GM23338 (cell line): ENCODE data around the gene LRMDA. TPM values are rescaled to one million over a fixed set of nuclear protein-coding genes. Genes with fewer than 3 reads are reported as not detected.

Source experiments
- ATAC-seq: fragments of 200-7000 bp; cut with Tn5 transposase; 3 replicates; pipeline ENCODE4 v1.9.1; 2020
- DNase-seq: peaks from one replicate; pipeline ENCODE4 v3.0.0-alpha.2; 2015; ENCODE audit warnings: low spot score
- H2AFZ ChIP-seq: fragments of 200-600 bp; sonication (generic); 2 replicates; pipeline ENCODE4 v1.8.0; 2016; ENCODE audit warnings: antibody characterized with exemption, mild to moderate bottlenecking, moderate library complexity
- H3F3A ChIP-seq: fragments of 200-600 bp; sonication (generic); replicated peaks from 2 replicates; pipeline ENCODE4 v1.8.0; 2017; ENCODE audit warnings: antibody characterized with exemption, mixed run types, low read depth
- H3K27ac ChIP-seq: fragments of 200-600 bp; sonication (generic); 2 replicates; pipeline ENCODE4 v1.6.1; 2016; ENCODE audit warnings: low read depth
- H3K27me3 ChIP-seq: fragments of 200-600 bp; sonication (generic); 2 replicates; pipeline ENCODE4 v1.8.0; 2016; ENCODE audit warnings: mild to moderate bottlenecking, mixed run types, moderate library complexity; ENCODE audit not compliant: insufficient read depth
- H3K36me3 ChIP-seq: fragments of 200-600 bp; sonication (generic); 2 replicates; pipeline ENCODE4 v1.8.0; 2016; ENCODE audit warnings: mild to moderate bottlenecking; ENCODE audit not compliant: insufficient read depth
- H3K4me1 ChIP-seq: fragments of 200-600 bp; sonication (generic); 2 replicates; pipeline ENCODE4 v1.8.0; 2016; ENCODE audit warnings: mild to moderate bottlenecking, moderate library complexity; ENCODE audit not compliant: insufficient read depth
- H3K4me2 ChIP-seq: fragments of 200-600 bp; sonication (generic); 2 replicates; pipeline ENCODE4 v1.7.1; 2017; ENCODE audit warnings: mixed run types
- H3K4me3 ChIP-seq: fragments of 200-600 bp; sonication (generic); 2 replicates; pipeline ENCODE4 v1.6.1; 2016; ENCODE audit warnings: mixed run types
- H3K79me2 ChIP-seq: fragments of 200-600 bp; sonication (generic); replicated peaks from 2 replicates; pipeline ENCODE4 v1.8.0; 2017; ENCODE audit warnings: mild to moderate bottlenecking; ENCODE audit not compliant: insufficient read depth
- H3K9me2 ChIP-seq: fragments of 200-600 bp; sonication (generic); 2 replicates; pipeline ENCODE4 v1.8.0; 2017; ENCODE audit not compliant: insufficient read depth
- H4K20me1 ChIP-seq: fragments of 200-600 bp; sonication (generic); replicated peaks from 2 replicates; pipeline ENCODE4 v1.8.0; 2017; ENCODE audit warnings: mild to moderate bottlenecking; ENCODE audit not compliant: insufficient read depth
- H3K27ac Mint-ChIP-seq: 2 replicates; pipeline ENCODE4 v1.8.0; 2020; ENCODE audit warnings: inconsistent platforms, mild to moderate bottlenecking, moderate library complexity, mixed read lengths
- H3K27me3 Mint-ChIP-seq: 3 replicates; pipeline ENCODE4 v1.8.0; 2022; ENCODE audit warnings: low read depth, mild to moderate bottlenecking, moderate library complexity, mixed read lengths, inconsistent platforms; ENCODE audit not compliant: insufficient read depth, poor library complexity
- H3K36me3 Mint-ChIP-seq: 3 replicates; pipeline ENCODE4 v1.8.0; 2021; ENCODE audit warnings: low read depth, mild to moderate bottlenecking, inconsistent platforms, moderate library complexity, mixed read lengths
- H3K4me1 Mint-ChIP-seq: 3 replicates; pipeline ENCODE4 v1.8.0; 2020; ENCODE audit warnings: mild to moderate bottlenecking, inconsistent platforms, mixed read lengths
- H3K4me3 Mint-ChIP-seq: 3 replicates; pipeline ENCODE4 v1.8.0; 2021; ENCODE audit warnings: moderate library complexity, mild to moderate bottlenecking, inconsistent platforms, mixed read lengths
- H3K9me3 Mint-ChIP-seq: 3 replicates; pipeline ENCODE4 v1.8.0; 2020; ENCODE audit warnings: moderate library complexity, mild to moderate bottlenecking, inconsistent platforms, mixed read lengths
- CREB1 ChIP-seq: fragments of 250-450 bp; sonication (Bioruptor Pico); IDR thresholded peaks from 2 replicates; pipeline ENCODE4 v1.5.0; 2020; ENCODE audit warnings: low read depth, mild to moderate bottlenecking, moderate library complexity
- CTCF ChIP-seq, 2 experiments: fragments of 200-600 bp in 1 of 2; sonication (generic) in 1 of 2; conservative IDR thresholded peaks; 2 replicates each; pipeline versions ENCODE4 v1.5.1 to v1.6.1; 2016 to 2017; ENCODE audit warnings: antibody characterized with exemption in 2 of 2, low read depth in 2 of 2, mild to moderate bottlenecking in 2 of 2, moderate library complexity in 1 of 2
- ETS1 ChIP-seq: IDR thresholded peaks from 2 replicates; pipeline ENCODE4 v1.6.1; 2016; ENCODE audit warnings: antibody characterized with exemption
- EZH2phosphoT487 ChIP-seq: fragments of 200-600 bp; sonication (generic); IDR thresholded peaks from one replicate; pipeline ENCODE4 v1.8.1; 2018; ENCODE audit warnings: antibody characterized with exemption; ENCODE audit not compliant: unreplicated experiment
- JUNB ChIP-seq: IDR thresholded peaks from one replicate; pipeline ENCODE4 v1.6.1; 2016; ENCODE audit warnings: antibody characterized with exemption; ENCODE audit not compliant: unreplicated experiment
- REST ChIP-seq: IDR thresholded peaks from one replicate; pipeline ENCODE4 v1.6.1; 2018; ENCODE audit warnings: antibody characterized with exemption; ENCODE audit not compliant: unreplicated experiment
- STAT1 ChIP-seq: IDR thresholded peaks from one replicate; pipeline ENCODE4 v1.6.1; 2016; ENCODE audit warnings: antibody characterized with exemption; ENCODE audit not compliant: unreplicated experiment
- ZNF114 ChIP-seq: fragments of 250-450 bp; sonication (Bioruptor Pico); IDR thresholded peaks from 2 replicates; pipeline ENCODE4 v1.5.0; 2020; ENCODE audit warnings: mild to moderate bottlenecking, moderate library complexity
- ZNF331 ChIP-seq: fragments of 250-450 bp; sonication (Bioruptor Pico); IDR thresholded peaks from 2 replicates; pipeline ENCODE4 v1.5.0; 2020; ENCODE audit warnings: low read depth, mild to moderate bottlenecking, moderate library complexity
- polyA plus RNA-seq: library from polyadenylated mRNA; unstranded; fragments of >200 nt; fragmentation: Nextera tagmentation; extraction: Ambion mirVana; gene quantifications from 2 replicates; pipeline ENCODE4 v1.2.1, GENCODE V29; 2016
- total RNA-seq: library from RNA; depleted of rRNA; stranded (reverse); fragments of >200 nt; shearing (Covaris generic); gene quantifications from 2 replicates; pipeline ENCODE4 v1.2.3, GENCODE V29; 2014

LRMDA gene
- total and polyA plus RNA-seq, 2 experiments from 2014 or later: 0.90 to 1.8 TPM

DNA sequence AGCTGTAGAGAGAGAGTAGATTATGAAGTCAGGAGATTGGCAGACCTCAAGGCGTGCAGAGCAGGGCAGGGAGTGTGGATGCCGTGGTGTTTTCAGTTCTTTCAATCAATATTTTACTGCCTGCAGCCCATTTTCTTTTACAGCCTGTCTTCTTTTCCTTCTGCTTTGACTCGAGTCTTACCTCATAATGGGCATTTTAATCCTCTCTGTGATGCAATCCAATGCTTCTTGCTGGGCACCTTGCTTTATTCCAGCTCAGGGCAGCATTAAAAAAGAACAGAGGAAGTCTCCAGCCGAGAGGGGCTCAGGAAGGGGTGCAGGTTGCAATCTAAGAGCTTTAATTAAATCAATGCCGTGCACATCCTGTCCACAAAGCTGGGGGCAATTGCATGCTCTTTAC is 839.0 kb downstream of the LRMDA start:
- no peaks in the 10 kb centered on the region for H3K36me3 ChIP-seq
- Mint-ChIP-seq H3K27me3 (no peaks in the 10 kb centered on the region), H3K4me1 (peaks cover 20% of the 10 kb centered on the region), H3K9me3 (peaks cover 13% of the 10 kb centered on the region; the same call in 2 of the 3 replicates), H3K27ac (no peak overlapping the region), H3K36me3 (no peaks in the 10 kb centered on the region; the same call in 1 of the 3 replicates), H3K4me3 (no peak overlapping the region)
- no peaks in the 10 kb centered on the region for H4K20me1 ChIP-seq
- TF ChIP-seq REST: no peak
- TF ChIP-seq CREB1 (CRISPR knock-in tag): no peak
- TF ChIP-seq STAT1: no peak
- no peak for TF ChIP-seq EZH2phosphoT487
- no peak for TF ChIP-seq JUNB
- TF ChIP-seq ZNF114 (CRISPR knock-in tag): no peak
- H3K27ac ChIP-seq: no peak overlapping the region
- DNase-seq (no peak), ATAC-seq (no peak)
- H3K79me2 ChIP-seq: no peaks in the 10 kb centered on the region
- H2AFZ ChIP-seq: no peak overlapping the region
- H3K4me2 ChIP-seq: 0 out of 2 replicates have a peak overlapping the region, but pooled peaks have one; percentile 23
- H3K27me3 ChIP-seq: no peaks in the 10 kb centered on the region
- no peaks in the 10 kb centered on the region for H3F3A ChIP-seq
- H3K4me3 ChIP-seq: no peak overlapping the region
- peaks cover 12% of the 10 kb centered on the region; the same call in 1 of the 2 replicates for H3K9me2 ChIP-seq
- H3K4me1 ChIP-seq: peaks cover 11% of the 10 kb centered on the region

GRCh38 chr10:76274933-76275332 is 843.5 kb downstream of the LRMDA start:
- H3K36me3 Mint-ChIP-seq: no peaks in the 10 kb centered on the region; the same call in 1 of the 3 replicates
- peaks cover 10% of the 10 kb centered on the region for H3K4me1 Mint-ChIP-seq
- Histone ChIP-seq H3K4me1 (peaks cover 8% of the 10 kb centered on the region; the same call in 1 of the 2 replicates), H4K20me1 (no peaks in the 10 kb centered on the region), H3F3A (no peaks in the 10 kb centered on the region), H2AFZ (no peak overlapping the region), H3K36me3 (no peaks in the 10 kb centered on the region), H3K4me3 (no peak overlapping the region), H3K27ac (no peak overlapping the region), H3K4me2 (no peak overlapping the region), H3K27me3 (no peaks in the 10 kb centered on the region), H3K79me2 (no peaks in the 10 kb centered on the region), H3K9me2 (peaks cover 12% of the 10 kb centered on the region; the same call in 1 of the 2 replicates)
- no peak overlapping the region for H3K27ac Mint-ChIP-seq
- ATAC-seq: no peak
- peaks cover 19% of the 10 kb centered on the region; the same call in 2 of the 3 replicates for H3K9me3 Mint-ChIP-seq
- DNase-seq: no peak
- no peak overlapping the region for H3K4me3 Mint-ChIP-seq
- no peaks in the 10 kb centered on the region for H3K27me3 Mint-ChIP-seq
- TF ChIP-seq STAT1 (no peak), CTCF (conservative IDR thresholded peaks at IDR 0.05; ENCODE audit: low read depth in 2 of 2) (no peak), ZNF331 (no peak), ETS1 (no peak), ZNF114 (CRISPR knock-in tag) (no peak), CREB1 (CRISPR knock-in tag) (no peak)
